ENCODE data around the gene DNASE2.

DNASE2 gene

DNA sequence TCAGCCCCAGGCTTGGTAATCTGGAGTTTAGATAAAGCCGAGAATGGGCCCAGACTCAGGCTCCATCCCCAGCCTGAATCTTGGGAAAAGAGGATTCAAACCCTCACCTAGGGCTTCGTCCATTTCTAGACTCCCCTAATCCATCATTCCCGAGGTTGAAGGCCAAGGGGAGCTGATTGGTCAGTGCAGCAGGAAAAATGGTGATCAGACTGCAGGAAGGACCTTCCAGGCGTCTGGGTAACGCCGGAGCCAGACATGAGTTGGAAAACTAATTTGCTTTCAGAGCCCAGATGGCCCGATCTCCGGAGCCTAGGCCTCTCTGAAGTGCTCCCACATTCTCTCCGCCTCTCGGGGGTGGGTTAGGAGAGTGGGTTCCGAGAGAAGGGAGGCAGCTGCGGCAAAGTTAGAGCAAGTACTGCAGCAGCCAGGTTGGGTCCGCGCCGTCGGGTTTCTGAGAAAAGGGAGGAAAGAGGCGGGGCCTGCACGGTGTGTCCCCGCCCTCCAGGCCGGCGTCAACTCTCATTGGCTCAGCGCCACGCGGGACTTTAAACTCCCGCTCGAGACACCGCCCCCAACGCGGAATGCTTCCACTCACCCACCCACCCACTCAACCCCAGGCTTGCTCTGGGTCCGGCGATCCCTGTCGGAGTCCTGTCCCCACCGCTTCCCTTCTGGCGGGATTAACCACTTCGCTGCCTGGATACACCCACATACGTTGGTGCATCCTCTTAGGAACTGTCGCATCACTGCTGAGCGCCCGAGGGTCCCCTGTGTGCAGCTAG lies 46.1 kb downstream of the DNASE2 start:
- no peak for DNase-seq (ENCODE audit: low read depth)
- TF ChIP-seq, protein P1, sequence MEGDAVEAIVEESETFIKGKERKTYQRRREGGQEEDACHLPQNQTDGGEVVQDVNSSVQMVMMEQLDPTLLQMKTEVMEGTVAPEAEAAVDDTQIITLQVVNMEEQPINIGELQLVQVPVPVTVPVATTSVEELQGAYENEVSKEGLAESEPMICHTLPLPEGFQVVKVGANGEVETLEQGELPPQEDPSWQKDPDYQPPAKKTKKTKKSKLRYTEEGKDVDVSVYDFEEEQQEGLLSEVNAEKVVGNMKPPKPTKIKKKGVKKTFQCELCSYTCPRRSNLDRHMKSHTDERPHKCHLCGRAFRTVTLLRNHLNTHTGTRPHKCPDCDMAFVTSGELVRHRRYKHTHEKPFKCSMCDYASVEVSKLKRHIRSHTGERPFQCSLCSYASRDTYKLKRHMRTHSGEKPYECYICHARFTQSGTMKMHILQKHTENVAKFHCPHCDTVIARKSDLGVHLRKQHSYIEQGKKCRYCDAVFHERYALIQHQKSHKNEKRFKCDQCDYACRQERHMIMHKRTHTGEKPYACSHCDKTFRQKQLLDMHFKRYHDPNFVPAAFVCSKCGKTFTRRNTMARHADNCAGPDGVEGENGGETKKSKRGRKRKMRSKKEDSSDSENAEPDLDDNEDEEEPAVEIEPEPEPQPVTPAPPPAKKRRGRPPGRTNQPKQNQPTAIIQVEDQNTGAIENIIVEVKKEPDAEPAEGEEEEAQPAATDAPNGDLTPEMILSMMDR (conservative IDR thresholded peaks at IDR 0.05; ENCODE audit: low read length), result no peak
- H3K4me3 ChIP-seq (ENCODE audit: low read length), result no peak overlapping the region

DNA sequence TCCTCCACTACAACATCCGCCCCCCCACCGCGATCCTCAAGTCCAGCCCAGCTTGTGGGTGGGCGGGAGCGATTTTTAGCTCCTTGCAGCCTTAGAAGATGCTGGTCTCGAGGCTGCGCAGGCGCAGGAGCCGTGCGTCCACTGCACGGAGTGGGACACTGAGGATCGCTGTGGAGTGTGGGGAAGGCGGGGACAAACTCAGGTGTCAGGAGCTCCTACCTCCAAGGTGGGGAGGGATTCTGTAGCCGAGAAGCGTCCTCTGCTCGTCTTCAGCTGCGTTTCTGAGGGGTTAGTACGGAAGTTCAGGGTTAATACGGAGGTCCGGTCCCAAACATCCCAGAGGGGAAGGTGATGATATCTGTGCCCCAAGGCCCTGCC lies 46.7 kb downstream of the DNASE2 start, which contains the start of gene RTBDN:
Gene RTBDN, minus strand, starts transcription at position 14 of the 378 bp plus-strand sequence. CDS start 4,600 bp downstream, outside the sequence.
- no peak for DNase-seq (ENCODE audit: low read depth)
- TF ChIP-seq, protein P1 (conservative IDR thresholded peaks at IDR 0.05; ENCODE audit: low read length), result no peak
- H3K4me3 ChIP-seq (ENCODE audit: low read length), result peak within 1 kb of the TSS; percentile 37

DNA sequence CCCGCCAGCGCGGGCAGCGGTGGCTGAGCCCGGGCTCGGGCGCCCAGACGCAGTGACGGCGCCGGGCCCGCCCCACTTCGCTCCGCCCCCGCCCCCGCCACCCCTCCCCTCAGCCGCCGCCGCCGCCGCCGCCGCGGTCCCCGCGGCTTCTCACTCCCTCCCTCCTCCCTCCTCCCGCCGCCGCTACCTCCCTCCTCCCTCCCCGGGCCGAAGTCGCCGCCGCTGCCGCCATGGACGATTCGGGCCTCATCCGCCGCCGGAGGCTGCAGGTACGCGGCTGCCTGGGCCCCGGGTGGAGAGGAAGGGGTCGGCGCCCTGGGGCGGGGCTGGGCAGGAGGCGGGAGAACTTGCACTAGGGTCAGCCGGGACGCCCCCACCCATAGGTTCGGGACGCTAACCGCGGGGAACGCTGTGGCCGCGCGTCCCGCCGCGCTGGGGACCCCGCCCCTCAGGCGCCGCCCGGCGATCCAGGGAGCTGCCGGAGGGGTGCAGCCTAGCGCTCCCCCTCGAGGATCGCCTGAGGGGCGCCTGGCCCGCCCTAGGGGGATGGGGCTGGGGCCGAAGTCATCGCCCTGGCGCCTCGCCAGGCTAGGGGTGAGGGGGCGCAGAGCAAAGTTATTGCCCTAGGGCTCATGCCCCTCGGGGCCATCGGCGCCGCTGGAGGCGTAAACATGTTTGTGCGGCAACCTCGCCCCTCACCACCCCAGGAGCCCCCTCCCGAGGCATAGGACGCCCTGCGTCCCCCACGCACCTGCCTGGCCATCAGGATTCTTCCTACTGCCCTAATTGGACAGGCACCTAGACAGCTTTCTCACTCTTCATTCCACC lies 47.3 kb downstream of the DNASE2 start:
- TF ChIP-seq, protein P1 (conservative IDR thresholded peaks at IDR 0.05; ENCODE audit: low read length), result no peak
- H3K4me3 ChIP-seq (ENCODE audit: low read length), result peak overlapping the region; percentile 37
- DNase-seq (ENCODE audit: low read depth), result no peak

DNA sequence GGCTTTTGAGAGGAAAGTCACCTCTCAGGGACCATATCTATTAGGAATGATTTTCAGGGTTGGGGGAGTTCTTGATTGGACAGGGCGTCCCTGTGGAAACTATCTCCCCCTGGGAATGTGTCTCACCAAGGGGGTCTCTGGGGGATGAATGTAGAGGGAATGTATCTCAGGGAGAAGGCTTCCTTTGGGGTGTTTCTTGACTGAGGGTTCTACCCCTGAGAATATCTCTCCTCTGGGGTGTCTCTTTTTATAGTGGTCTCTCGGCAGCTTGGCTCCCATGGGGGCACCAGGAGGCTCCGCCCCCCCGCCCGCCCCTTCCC lies 47.9 kb downstream of the DNASE2 start:
- DNase-seq (ENCODE audit: low read depth), result no peak
- TF ChIP-seq, protein P1 (conservative IDR thresholded peaks at IDR 0.05; ENCODE audit: low read length), result no peak
- H3K4me3 ChIP-seq (ENCODE audit: low read length), result no peak overlapping the region

DNA sequence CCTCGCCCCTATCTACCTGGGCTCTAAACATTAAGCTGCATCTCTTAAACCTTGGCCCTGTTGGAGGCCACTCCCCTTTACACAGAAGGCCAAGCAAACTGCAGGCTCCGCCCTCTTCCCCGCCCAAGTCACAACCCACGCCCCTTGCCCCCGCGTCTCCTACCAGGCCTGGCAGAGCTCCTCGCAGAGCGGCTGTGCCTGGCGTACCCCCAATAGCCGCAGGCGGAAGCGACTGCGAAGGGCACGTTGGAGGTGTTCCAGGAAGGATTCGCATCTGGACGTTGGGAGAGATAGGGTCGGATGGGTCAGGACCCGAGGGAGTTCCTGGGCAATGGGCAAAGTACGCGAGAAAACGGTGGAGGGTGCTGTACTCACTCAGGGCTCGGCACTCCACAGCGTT lies 52.8 kb downstream of the DNASE2 start:
- H3K4me3 ChIP-seq (ENCODE audit: low read length), result no peak overlapping the region
- no peak for DNase-seq (ENCODE audit: low read depth)

DNA sequence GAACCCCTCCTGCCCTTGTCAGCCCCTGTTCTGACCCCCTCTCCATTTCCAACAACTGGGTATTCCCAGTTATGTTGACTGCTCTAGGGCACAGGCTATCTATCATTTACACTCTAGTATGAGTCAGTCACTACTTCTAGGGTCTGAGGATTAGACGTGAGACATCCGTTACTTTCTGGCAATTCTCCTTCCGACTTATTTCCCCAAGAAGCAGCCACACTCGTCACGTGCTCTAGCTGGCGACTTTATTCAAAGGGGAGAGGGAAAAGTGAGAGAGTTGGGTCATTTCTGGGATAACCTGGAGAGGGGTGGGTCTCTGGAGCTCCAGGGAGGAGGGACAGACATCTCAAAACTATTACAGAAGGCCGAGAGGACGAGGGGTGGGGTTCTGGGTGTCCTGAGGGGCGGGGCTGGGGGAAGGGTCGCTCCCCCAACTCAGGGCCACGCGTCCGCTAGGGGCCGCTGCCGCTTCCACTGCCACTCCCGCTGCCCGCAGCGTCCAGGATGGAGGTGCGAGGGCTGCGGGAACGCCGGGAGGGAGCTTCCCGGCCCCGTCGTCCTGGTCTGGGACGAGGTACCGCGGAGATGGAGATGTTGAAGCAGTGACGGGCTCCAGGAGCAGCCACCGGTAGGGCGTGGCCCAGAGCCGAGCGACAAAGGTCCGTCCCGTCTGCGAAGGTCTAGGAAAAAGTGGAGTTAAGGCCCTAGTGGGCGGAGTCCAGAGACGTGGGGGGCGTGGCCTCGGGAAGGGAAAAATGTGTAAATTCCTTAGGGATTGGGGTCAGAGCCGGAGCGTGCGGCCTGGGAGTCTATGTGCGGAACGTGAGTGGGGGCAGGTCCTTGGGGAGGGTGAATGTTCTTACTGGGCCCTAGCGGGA lies 55.8 kb downstream of the DNASE2 start:
- no peak overlapping the region for H3K4me3 ChIP-seq (ENCODE audit: low read length)
- peak; percentile 32 for DNase-seq (ENCODE audit: low read depth)
- TF ChIP-seq, protein P1 (conservative IDR thresholded peaks at IDR 0.05; ENCODE audit: low read length), result peak; percentile 17; the same call in 1 of the 2 replicates

More for the DNA sequence above, 52.8 kb downstream of the DNASE2 start:
- TF ChIP-seq, protein P1 (conservative IDR thresholded peaks at IDR 0.05; ENCODE audit: low read length), result no peak

Measured in AG10803 (cell line).